Activated T-cell treated with anti-CD3 and anti-CD28 coated beads for 48 hours (primary cell): Measurements from ENCODE around the gene AOC1.

Experiments used
- DNase-seq: peaks from one replicate; pipeline ENCODE4 v3.0.0-alpha.2; 2020; ENCODE audit warnings: low read depth

AOC1 gene

DNA sequence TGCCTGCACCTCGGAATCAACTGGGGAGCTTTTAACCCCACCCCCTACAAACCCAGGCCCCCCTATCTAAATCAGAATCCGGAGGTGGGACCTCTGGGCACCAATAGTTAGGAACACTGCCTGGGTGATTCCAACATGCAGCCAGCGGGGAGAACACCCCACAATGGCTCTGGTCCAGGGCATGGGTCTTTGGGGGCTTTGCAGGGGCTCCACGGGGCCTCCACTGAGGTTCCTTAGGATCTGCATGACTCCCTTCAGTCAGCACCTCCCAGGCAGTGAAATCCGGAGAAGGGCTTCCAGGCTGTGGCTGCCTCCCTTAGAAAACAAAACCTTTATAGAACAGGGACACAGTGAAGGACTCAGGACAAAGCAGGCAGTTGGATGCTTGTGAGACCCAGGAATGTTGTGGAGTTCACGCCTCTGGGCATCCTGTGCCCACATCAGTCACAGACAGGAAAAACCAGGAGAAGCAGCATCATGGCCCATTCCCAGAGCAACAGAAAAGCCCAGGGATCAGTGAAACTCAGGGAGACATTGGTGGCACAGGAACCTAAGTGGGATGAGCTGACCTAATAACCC lies 16.5 kb upstream of the AOC1 start:
- DNase-seq, result no peak

DNA sequence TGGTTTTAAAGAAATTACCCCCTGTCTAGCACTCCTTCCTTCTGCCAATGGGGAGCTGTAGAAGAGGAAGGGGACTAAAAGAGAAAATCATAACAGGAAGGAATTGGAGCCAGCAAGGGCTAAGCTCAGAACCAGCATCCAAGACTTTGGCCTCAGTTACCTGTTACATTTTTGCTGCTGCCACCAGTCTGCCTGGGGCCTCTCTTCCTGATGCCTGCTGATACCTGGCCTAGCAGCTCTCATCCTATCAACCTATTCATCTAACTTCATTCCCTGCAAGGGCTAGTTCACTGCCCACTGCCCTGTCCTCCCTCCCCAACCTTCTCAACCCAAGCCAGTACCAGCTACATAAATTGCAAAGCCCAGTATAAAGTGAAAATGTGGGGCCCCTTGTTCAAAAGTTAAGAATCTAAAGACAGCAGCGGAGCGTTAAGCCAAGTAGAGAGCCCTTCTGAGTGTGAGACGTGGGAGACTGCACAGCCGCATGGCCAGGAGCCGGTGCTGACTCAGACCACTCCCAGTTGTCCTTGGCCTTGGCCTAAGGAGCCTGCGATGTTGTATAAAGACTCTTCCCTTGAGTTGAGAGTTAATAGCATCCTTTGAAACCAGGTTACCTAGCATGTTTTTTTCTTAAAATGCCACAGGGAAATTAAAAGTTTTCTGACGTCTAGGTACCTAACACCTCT lies 13.2 kb upstream of the AOC1 start:
- DNase-seq, result no peak

DNA sequence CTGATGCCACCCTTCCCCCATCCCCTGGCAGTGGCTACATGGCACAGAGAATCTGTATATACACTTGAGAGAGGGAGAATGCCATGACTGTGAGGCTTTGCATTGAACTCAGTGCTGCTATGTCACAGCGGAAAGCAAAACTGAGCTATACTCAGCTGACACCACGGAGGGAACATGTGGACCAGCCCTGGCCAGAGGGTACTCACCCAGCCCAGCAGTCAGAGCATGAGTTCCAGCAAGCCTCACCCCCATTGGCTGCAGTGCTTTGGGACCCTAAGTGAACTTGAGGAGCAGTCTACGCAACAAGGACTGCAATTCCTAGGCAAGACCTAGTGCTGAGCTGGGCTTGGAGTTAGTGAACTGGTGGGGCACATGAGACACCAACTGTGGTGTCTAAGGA lies 10.3 kb upstream of the AOC1 start:
- no peak for DNase-seq

GRCh38 chr7:150842716-150843115 lies 9.6 kb upstream of the AOC1 start:
- no peak for DNase-seq

- no peak for DNase-seq
Observed at GRCh38 chr7:150845421-150845861, 6.9 kb upstream of the AOC1 start.

- no peak for DNase-seq
Observed at GRCh38 chr7:150846291-150847115, 5.8 kb upstream of the AOC1 start.

DNA sequence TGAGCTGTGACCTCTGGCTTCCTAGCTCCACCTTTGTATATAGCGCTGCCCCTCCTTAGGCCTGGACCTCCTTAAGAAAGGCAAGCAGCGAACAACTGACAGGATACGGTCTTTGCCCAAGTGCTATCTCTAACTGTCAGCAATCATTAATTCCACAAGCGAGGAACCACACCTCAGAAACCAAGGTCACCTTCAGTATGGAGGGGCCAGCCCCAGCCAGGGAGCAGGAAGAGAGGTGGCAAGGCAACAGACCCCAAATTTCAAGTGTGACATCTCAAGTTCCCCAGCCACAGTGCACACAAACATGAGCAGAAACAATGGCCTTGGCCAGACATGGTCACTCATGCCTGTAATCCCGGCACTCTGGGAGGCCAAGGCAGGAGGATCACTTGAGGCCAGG lies 4.8 kb upstream of the AOC1 start:
- DNase-seq, result no peak

GRCh38 chr7:150848111-150848510 lies 4.2 kb upstream of the AOC1 start:
- DNase-seq, result no peak

DNA sequence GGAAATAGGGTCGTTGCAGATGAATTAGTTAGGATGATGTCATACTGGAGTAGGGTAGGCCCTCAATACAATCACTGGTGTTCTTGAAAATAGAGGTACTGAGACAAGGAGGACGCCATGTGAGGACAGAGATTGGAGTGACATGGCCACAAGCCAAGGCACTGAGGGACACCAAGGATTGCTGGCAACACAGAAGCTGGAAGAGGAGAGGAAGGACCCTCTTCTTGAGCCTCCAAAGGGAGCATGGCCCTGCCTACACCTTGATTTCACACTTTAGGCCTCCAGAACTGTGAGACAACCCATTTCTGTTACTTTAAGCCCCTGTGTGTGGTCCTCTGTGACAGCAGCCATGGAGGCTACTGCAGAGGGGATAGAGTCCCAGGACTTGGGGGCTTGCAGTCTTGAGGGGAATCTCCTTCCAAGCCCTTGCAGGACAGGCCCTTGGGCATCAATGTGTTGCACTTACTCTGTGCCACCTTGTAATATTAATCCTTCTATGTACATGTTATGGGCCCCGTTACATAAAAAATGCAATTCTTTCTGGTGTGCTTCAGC lies 3.7 kb upstream of the AOC1 start:
- no peak for DNase-seq

GRCh38 chr7:150849204-150849775 lies 3.0 kb upstream of the AOC1 start:
- no peak for DNase-seq

- no peak for DNase-seq
Observed at GRCh38 chr7:150850273-150850672, 2.0 kb upstream of the AOC1 start.

- DNase-seq, result no peak
Observed at GRCh38 chr7:150851492-150852370, 586 bp upstream of the AOC1 start.

DNA sequence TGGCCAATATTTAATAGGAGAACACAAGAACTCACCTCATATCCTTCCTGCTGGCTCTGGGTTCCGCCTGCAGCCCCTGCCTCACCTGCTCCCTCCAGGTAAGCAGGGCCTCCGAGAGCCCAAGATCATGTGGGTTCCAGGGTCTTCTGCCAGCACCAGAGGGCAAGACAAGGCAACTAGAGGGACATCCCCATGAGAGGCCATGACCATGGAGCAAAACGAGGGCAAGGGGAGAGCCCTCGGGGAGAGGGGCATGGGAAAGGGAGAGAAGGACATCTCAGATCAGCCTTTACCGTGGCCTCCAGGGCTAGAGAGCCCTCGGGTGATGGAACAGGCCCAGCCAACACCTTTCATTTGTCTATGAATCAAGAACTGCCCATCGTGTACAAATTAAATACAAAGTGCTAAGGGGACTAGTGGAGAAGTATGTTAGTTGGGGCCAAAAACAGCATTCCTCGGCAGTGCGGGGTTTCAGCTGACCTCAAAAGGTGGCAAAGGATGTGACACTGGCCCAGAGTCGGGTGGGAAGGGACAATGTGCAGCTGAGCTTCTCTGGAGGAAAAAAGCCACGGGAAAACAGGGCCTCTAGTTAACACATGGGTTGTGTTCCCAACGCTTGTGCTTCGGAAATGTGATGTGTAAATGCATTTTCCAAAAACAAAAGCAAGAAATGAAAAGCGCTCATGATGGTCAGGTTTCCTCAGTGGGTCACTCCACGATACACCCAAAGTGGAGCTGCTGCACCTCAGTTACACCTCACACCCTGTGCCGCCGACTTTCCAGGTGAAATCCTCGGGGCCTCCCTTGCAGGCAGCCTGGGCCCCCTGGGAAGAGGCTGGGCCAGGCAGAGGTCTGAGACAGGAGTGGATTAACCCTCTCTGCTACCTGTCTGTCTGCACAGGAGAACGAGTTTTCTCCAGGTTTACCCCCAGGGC lies 2.0 kb downstream of the AOC1 start:
- DNase-seq, result no peak

- no peak for DNase-seq
Observed at GRCh38 chr7:150855046-150855445, 2.7 kb downstream of the AOC1 start.

DNA sequence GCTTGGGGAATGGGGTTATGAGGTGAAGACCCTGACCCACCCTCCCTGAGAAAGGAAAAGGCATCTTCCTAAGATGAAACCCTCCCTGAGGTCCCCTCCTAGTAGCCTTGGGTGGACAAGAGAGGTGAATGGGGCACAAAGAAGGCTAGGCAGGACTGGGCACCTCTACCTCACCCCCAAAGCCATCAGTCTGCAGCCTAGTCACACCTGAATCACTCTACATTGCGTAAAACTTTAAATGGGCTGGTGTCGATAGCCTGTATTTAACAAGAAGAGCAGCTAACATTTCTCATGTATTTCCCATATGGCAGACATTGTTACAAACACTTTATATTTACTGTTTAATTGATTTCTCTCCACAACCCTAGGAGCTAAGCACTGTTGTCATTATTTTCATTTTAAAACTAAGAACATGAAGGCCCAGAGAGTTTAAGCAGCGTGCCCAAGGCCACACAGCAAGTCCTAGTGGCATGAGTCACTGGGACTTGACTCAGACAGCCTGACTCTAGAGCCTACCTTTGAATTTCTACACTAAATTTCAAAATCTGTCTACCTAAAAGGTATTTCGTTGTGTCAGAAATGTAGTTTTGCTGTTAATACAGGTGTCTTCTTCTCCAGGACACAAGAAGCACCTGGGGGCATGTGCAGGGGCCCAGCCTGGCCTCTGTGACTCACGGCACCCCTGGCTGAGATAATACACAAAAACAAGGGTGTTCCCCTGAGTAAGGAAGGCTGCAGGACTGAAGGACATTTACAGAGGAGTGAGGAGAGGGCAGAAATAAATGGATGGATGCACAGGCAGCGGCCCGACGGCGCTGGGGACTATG lies 3.4 kb downstream of the AOC1 start:
- no peak for DNase-seq

- no peak for DNase-seq
Observed at GRCh38 chr7:150856303-150857275, 4.3 kb downstream of the AOC1 start.

GRCh38 chr7:150857276-150858055 lies 5.1 kb downstream of the AOC1 start:
- no peak for DNase-seq
